GM12878 (cell line): ENCODE measurements around the gene YDJC.

Source experiments
- EZH2 ChIP-seq: IDR thresholded peaks from 2 replicates; pipeline ENCODE4 v1.6.1; 2012; ENCODE audit warnings: low read depth, mild to moderate bottlenecking, control low read depth, inconsistent platforms, low read length, borderline replicate concordance; ENCODE audit not compliant: control insufficient read depth
- RAD21 ChIP-seq: IDR thresholded peaks from 2 replicates; pipeline ENCODE4 v1.6.1; 2011; ENCODE audit warnings: mild to moderate bottlenecking, low read depth, low read length, moderate library complexity; ENCODE audit not compliant: insufficient read depth
- TF ChIP-seq, protein P1 (sequence below), 3 experiments: IDR thresholded peaks in 2 of 3; conservative IDR thresholded peaks in 1 of 3; 2 replicates each; pipeline ENCODE4 v1.5.1; 2011; ENCODE audit warnings: low read depth in 3 of 3, low read length in 3 of 3, mild to moderate bottlenecking in 3 of 3, control low read depth in 2 of 3, moderate library complexity in 2 of 3, inconsistent platforms in 1 of 3, mixed read lengths in 1 of 3; ENCODE audit not compliant: control insufficient read depth in 2 of 3, insufficient read depth in 1 of 3; ENCODE audit errors: extremely low read depth in 1 of 3

DNA sequence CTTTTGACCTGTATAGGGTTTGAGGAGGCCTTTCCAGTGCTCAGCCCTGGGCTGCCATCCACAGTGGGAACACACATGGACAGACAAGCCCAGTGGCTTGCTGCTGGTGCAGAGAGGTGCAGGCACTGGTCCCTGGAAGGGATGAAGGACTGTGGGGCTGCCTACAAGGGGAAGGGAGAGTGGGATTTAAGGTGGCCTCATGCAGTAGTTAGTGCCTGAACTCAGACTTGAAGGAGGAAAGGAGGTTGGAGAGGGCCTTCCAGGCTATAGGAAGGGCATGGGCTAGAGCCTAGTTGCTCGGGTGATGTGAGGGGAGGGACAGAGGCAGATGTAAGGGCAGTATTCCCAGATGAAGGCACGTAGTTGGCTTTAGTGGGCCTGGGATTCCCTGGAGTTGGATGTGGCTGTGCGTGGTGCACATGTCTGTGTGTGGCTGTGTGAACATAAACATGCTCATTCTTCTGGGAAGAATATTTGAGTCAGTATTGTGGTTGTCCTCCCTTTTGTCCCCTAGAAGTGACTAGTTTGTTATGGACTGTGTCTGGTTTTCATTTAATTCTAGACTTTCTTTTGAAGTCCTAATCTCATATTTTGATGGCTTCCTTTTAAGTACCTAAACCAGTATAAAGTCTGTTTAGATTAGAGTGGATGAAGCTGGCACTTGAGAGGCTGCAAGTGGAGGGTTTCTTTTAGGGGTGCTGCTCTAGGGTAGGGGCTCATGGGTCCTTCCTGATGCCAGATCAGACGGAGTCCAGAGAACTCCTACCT, 18.4 kb downstream of the YDJC start:
- TF ChIP-seq RAD21 (no peak), EZH2 (no peak)
- TF ChIP-seq, protein P1, sequence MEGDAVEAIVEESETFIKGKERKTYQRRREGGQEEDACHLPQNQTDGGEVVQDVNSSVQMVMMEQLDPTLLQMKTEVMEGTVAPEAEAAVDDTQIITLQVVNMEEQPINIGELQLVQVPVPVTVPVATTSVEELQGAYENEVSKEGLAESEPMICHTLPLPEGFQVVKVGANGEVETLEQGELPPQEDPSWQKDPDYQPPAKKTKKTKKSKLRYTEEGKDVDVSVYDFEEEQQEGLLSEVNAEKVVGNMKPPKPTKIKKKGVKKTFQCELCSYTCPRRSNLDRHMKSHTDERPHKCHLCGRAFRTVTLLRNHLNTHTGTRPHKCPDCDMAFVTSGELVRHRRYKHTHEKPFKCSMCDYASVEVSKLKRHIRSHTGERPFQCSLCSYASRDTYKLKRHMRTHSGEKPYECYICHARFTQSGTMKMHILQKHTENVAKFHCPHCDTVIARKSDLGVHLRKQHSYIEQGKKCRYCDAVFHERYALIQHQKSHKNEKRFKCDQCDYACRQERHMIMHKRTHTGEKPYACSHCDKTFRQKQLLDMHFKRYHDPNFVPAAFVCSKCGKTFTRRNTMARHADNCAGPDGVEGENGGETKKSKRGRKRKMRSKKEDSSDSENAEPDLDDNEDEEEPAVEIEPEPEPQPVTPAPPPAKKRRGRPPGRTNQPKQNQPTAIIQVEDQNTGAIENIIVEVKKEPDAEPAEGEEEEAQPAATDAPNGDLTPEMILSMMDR (IDR thresholded peaks at IDR 0.05 in 2 of 3, conservative IDR thresholded peaks at IDR 0.05 in 1 of 3; ENCODE audit: control insufficient read depth in 2 of 3, extremely low read depth in 1 of 3, insufficient read depth in 1 of 3, low read depth in 3 of 3, low read length in 3 of 3) = no peak
